HepG2 (cell line): ENCODE results near the gene CENPP. TPM values are rescaled to one million over a fixed set of nuclear protein-coding genes. Genes with fewer than 3 reads are reported as not detected.

ENCODE experiments used
- FIP1L1 ChIP-seq: fragments of 200-400 bp; formaldehyde crosslinking; IDR thresholded peaks from 2 replicates; pipeline ENCODE4 v1.6.1; 2018; ENCODE audit warnings: low read depth, mild to moderate bottlenecking, low read length, moderate library complexity, borderline replicate concordance; ENCODE audit not compliant: insufficient read depth
- FOXP1 ChIP-seq, 2 experiments: fragments of 450-650 bp in 1 of 2; IDR thresholded peaks; 2 replicates each; pipeline ENCODE4 v1.6.1; 2017 to 2018; ENCODE audit warnings: antibody characterized with exemption in 1 of 2
- RFXANK ChIP-seq: IDR thresholded peaks from 2 replicates; pipeline ENCODE4 v1.6.1; 2016
- SALL1 ChIP-seq: sonication (generic); formaldehyde crosslinking; IDR thresholded peaks from 2 replicates; pipeline ENCODE4 v1.8.0; 2022; ENCODE audit warnings: mild to moderate bottlenecking, missing genetic modification reagents
- ZFP90 ChIP-seq: sonication (generic); formaldehyde crosslinking; IDR thresholded peaks from 2 replicates; pipeline ENCODE4 v1.8.0; 2022; ENCODE audit warnings: missing genetic modification reagents, mild to moderate bottlenecking, inconsistent platforms, borderline replicate concordance
- ZKSCAN8 ChIP-seq: IDR thresholded peaks from 2 replicates; pipeline ENCODE4 v1.6.1; 2016; ENCODE audit warnings: borderline replicate concordance, missing genetic modification reagents, missing compliant biosample characterization
- ZNF350 ChIP-seq: sonication (generic); formaldehyde crosslinking; IDR thresholded peaks from 2 replicates; pipeline ENCODE4 v1.4.0; 2020; ENCODE audit warnings: mild to moderate bottlenecking, low read depth, missing genetic modification reagents, borderline replicate concordance
- ZNF674 ChIP-seq: sonication (generic); formaldehyde crosslinking; IDR thresholded peaks from 2 replicates; pipeline ENCODE4 v1.5.0; 2020; ENCODE audit warnings: low read depth, mild to moderate bottlenecking, missing genetic modification reagents
- ZNF790 ChIP-seq: sonication (generic); formaldehyde crosslinking; IDR thresholded peaks from 2 replicates; pipeline ENCODE4 v1.8.0; 2022; ENCODE audit warnings: missing genetic modification reagents, mild to moderate bottlenecking, borderline replicate concordance
- polyA plus RNA-seq, 8 experiments: library from polyadenylated mRNA; depleted of rRNA in 3 of 8; stranded (reverse) in 7 of 8; unstranded in 1 of 8; fragments of >200 nt; fragmentation: Illumina TruSeq in 4 of 8; extraction: Trizol in 4 of 8; gene quantifications; 2 replicates each; pipeline versions ENCODE4 v1.2.1 to v1.2.3, GENCODE V29; 2011 to 2016; ENCODE audit warnings: low read depth in 4 of 8, missing spikeins in 1 of 8, mixed read lengths in 1 of 8; ENCODE audit not compliant: insufficient read depth in 1 of 8
- total RNA-seq, 5 experiments: library from RNA; depleted of rRNA; stranded (reverse); fragments of >200 nt; fragmentation: Illumina TruSeq; extraction: Trizol; gene quantifications; 2 replicates each; pipeline ENCODE4 v1.2.3, GENCODE V29; 2016; ENCODE audit warnings: low read depth in 1 of 5
- TF ChIP-seq, protein P1 (sequence below): IDR thresholded peaks from 2 replicates; pipeline ENCODE4 v1.6.1; 2018; ENCODE audit warnings: missing genetic modification reagents
- TF ChIP-seq, protein P2 (sequence below): sonication (generic); formaldehyde crosslinking; IDR thresholded peaks from one replicate; pipeline ENCODE4 v1.5.1; 2020; ENCODE audit warnings: mild to moderate bottlenecking, missing genetic modification reagents; ENCODE audit errors: not compliant biosample characterization
- TF ChIP-seq, protein P3 (sequence below): sonication (generic); formaldehyde crosslinking; IDR thresholded peaks from 2 replicates; pipeline ENCODE4 v1.9.0; 2022; ENCODE audit warnings: missing genetic modification reagents, mild to moderate bottlenecking, borderline replicate concordance
- TF ChIP-seq, protein P4 (sequence below): sonication (generic); formaldehyde crosslinking; IDR thresholded peaks from 2 replicates; pipeline ENCODE4 v1.5.1; 2020; ENCODE audit warnings: mild to moderate bottlenecking, moderate library complexity, missing genetic modification reagents
- TF ChIP-seq, protein P5 (sequence below): IDR thresholded peaks from 2 replicates; pipeline ENCODE4 v1.6.1; 2016; ENCODE audit warnings: mild to moderate bottlenecking, missing biosample characterization, missing genetic modification reagents

The CENPP gene
- total and polyA plus RNA-seq, 2 of the 13 experiments (the other 11 are each of a cell fraction or from before 2014, with no cell fraction given), result 2.0 to 11.4 TPM

DNA sequence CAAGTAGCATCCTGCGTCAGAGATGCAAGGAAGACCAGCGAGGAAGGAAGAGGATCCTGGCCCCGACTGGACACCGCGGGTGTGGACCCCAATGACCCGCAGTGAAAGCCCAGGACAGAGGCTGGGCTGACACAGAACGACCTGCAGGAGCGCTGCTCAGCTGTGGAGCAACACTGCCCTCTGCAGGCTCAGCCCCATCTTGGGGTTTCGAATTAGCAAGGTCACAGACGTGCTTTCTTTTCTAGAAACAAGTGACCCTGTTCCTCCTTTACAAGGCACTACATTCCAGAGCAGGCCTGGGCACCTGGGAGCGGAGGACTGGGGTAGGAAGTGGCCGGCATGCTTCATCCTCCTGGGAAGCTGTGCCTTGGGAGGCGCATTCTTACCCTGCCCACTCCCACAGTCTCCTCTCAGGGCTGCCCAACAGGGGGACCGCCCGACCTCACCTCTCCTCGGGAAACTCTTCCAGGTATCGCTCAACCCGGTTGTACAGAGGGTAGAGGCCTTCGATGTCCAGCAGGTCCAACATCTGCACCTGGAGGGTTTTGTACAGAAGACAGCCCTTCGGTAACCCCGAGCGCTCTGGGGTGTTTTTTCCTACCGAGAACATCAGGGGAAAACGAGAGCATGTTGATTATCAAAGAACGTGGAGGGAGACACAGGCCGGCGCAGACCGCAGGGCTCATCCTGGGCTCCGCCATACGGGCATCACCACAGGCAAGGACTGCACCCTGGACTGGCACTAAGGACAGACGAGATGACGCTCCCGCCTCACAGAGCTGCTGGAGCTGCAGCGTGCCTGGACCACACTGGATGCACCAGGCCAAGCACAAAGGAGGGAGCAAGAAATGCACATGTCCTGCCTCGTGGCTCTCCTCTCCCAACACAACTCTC is 309.2 kb downstream of the CENPP start (continued):
- no peak for TF ChIP-seq ZFP90
- TF ChIP-seq SALL1 (CRISPR knock-in tag), result peak; percentile 51; the same call in 1 of the 2 replicates
- TF ChIP-seq FIP1L1, result no peak
- no peak for TF ChIP-seq RFXANK (CRISPR knock-in tag)
- TF ChIP-seq, protein P1, sequence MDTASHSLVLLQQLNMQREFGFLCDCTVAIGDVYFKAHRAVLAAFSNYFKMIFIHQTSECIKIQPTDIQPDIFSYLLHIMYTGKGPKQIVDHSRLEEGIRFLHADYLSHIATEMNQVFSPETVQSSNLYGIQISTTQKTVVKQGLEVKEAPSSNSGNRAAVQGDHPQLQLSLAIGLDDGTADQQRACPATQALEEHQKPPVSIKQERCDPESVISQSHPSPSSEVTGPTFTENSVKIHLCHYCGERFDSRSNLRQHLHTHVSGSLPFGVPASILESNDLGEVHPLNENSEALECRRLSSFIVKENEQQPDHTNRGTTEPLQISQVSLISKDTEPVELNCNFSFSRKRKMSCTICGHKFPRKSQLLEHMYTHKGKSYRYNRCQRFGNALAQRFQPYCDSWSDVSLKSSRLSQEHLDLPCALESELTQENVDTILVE (CRISPR knock-in tag), result no peak; the same call in 1 of the 2 replicates
- no peak for TF ChIP-seq ZKSCAN8 (CRISPR knock-in tag)
- TF ChIP-seq, protein P2, sequence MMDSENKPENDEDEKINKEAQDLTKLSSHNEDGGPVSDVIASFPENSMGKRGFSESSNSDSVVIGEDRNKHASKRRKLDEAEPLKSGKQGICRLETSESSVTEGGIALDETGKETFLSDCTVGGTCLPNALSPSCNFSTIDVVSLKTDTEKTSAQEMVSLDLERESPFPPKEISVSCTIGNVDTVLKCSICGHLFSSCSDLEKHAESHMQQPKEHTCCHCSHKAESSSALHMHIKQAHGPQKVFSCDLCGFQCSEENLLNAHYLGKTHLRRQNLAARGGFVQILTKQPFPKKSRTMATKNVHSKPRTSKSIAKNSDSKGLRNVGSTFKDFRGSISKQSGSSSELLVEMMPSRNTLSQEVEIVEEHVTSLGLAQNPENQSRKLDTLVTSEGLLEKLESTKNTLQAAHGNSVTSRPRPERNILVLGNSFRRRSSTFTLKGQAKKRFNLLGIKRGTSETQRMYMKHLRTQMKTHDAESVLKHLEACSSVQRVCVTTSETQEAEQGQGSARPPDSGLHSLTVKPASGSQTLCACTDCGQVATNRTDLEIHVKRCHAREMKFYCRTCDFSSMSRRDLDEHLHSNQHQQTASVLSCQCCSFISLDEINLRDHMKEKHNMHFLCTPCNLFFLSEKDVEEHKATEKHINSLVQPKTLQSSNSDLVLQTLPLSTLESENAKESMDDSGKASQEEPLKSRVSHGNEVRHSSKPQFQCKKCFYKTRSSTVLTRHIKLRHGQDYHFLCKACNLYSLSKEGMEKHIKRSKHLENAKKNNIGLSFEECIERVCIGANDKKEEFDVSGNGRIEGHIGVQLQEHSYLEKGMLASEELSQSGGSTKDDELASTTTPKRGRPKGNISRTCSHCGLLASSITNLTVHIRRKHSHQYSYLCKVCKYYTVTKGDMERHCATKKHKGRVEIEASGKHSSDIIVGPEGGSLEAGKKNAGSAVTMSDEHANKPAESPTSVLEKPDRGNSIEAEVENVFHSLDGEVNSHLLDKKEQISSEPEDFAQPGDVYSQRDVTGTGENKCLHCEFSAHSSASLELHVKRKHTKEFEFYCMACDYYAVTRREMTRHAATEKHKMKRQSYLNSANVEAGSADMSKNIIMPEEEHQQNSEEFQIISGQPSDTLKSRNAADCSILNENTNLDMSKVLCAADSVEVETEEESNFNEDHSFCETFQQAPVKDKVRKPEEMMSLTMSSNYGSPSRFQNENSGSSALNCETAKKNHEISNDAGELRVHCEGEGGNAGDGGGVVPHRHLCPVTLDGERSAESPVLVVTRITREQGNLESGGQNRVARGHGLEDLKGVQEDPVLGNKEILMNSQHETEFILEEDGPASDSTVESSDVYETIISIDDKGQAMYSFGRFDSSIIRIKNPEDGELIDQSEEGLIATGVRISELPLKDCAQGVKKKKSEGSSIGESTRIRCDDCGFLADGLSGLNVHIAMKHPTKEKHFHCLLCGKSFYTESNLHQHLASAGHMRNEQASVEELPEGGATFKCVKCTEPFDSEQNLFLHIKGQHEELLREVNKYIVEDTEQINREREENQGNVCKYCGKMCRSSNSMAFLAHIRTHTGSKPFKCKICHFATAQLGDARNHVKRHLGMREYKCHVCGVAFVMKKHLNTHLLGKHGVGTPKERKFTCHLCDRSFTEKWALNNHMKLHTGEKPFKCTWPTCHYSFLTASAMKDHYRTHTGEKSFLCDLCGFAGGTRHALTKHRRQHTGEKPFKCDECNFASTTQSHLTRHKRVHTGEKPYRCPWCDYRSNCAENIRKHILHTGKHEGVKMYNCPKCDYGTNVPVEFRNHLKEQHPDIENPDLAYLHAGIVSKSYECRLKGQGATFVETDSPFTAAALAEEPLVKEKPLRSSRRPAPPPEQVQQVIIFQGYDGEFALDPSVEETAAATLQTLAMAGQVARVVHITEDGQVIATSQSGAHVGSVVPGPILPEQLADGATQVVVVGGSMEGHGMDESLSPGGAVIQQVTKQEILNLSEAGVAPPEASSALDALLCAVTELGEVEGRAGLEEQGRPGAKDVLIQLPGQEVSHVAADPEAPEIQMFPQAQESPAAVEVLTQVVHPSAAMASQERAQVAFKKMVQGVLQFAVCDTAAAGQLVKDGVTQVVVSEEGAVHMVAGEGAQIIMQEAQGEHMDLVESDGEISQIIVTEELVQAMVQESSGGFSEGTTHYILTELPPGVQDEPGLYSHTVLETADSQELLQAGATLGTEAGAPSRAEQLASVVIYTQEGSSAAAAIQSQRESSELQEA (CRISPR knock-in tag), result no peak
- TF ChIP-seq ZNF674 (CRISPR knock-in tag), result no peak
- TF ChIP-seq ZNF350 (CRISPR knock-in tag), result no peak
- TF ChIP-seq, protein P3, sequence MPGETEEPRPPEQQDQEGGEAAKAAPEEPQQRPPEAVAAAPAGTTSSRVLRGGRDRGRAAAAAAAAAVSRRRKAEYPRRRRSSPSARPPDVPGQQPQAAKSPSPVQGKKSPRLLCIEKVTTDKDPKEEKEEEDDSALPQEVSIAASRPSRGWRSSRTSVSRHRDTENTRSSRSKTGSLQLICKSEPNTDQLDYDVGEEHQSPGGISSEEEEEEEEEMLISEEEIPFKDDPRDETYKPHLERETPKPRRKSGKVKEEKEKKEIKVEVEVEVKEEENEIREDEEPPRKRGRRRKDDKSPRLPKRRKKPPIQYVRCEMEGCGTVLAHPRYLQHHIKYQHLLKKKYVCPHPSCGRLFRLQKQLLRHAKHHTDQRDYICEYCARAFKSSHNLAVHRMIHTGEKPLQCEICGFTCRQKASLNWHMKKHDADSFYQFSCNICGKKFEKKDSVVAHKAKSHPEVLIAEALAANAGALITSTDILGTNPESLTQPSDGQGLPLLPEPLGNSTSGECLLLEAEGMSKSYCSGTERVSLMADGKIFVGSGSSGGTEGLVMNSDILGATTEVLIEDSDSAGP (CRISPR knock-in tag), result peak; percentile 57; the same call in 1 of the 2 replicates
- TF ChIP-seq, protein P4, sequence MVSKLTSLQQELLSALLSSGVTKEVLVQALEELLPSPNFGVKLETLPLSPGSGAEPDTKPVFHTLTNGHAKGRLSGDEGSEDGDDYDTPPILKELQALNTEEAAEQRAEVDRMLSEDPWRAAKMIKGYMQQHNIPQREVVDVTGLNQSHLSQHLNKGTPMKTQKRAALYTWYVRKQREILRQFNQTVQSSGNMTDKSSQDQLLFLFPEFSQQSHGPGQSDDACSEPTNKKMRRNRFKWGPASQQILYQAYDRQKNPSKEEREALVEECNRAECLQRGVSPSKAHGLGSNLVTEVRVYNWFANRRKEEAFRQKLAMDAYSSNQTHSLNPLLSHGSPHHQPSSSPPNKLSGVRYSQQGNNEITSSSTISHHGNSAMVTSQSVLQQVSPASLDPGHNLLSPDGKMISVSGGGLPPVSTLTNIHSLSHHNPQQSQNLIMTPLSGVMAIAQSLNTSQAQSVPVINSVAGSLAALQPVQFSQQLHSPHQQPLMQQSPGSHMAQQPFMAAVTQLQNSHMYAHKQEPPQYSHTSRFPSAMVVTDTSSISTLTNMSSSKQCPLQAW, result peak; percentile 66; the same call in 1 of the 2 replicates
- TF ChIP-seq, protein P5, sequence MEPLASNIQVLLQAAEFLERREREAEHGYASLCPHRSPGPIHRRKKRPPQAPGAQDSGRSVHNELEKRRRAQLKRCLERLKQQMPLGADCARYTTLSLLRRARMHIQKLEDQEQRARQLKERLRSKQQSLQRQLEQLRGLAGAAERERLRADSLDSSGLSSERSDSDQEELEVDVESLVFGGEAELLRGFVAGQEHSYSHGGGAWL (CRISPR knock-in tag), result no peak
- TF ChIP-seq FOXP1 (IDR thresholded peaks at IDR 0.05), result no peak
- TF ChIP-seq FOXP1 (CRISPR knock-in tag; IDR thresholded peaks at IDR 0.05), result no peak
- no peak for TF ChIP-seq ZNF790
